ENCODE results near the gene PRR27.

PRR27 gene

DNA sequence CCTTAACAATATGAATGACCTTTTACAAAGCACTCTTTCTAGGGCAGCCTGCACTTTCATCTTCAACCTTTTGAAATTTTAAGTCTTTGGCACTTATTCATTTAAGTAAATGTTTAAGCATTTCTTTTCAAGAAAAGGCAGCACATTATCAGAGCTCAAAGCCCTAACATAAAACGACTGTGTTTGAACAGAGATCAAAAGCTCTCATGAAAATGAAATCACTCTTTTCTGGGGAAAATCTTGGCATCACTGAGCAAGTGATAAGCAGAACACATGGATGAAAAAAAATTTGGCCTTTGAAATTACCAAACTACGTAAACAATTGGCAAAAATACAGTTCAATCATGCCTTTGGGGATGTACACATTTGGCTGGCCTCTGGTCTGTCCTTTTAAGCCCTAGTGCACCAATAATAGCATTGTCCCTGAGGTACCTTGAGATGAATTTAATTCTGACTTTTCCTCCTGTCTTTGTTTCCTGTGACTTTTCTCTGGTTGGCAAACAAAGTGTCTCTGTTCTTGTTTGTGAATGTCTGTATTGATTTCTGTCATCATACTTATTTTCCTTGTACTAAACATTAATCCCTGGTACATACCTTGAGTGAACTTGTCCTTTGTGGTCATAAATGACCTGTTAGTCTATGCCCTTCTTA, 28.6 kb downstream of the PRR27 start:
- no peak for TF ChIP-seq CTCF (conservative IDR thresholded peaks at IDR 0.05; ENCODE audit: low read depth, low read length)
- no peak for DNase-seq (ENCODE audit: low read depth)
- no peak overlapping the region for H3K4me3 ChIP-seq (ENCODE audit: low read depth, low read length)

GRCh38 chr4:70183168-70183939, 29.3 kb downstream of the PRR27 start:
- no peak overlapping the region for H3K4me3 ChIP-seq (ENCODE audit: low read depth, low read length)
- DNase-seq (ENCODE audit: low read depth) = peak; percentile 89
- peak; percentile 86 for TF ChIP-seq CTCF (conservative IDR thresholded peaks at IDR 0.05; ENCODE audit: low read depth, low read length)

- no peak overlapping the region for H3K4me3 ChIP-seq (ENCODE audit: low read depth, low read length)
- no peak for DNase-seq (ENCODE audit: low read depth)
- TF ChIP-seq CTCF (conservative IDR thresholded peaks at IDR 0.05; ENCODE audit: low read depth, low read length) = no peak
These were observed 29.9 kb downstream of the PRR27 start for GRCh38 chr4:70183940-70184246.

DNA sequence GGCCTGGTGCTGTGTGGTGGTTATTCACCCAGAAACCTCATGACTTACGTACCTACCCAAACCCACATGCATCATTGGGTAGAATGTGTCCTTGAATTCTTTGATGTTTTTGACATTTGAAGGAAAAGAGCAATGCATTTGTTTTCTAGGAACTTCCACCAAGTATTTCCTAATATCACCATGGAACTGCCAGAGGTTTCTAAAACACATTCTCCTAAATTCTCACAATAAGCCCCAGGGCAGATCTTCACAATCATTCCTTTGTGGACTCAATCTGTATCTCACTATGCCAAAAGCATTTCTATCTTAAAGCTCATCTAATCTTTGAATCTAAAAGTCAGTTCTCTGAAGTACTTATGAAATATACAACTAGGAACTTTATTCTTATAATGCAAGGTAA, 33.2 kb downstream of the PRR27 start:
- H3K4me3 ChIP-seq (ENCODE audit: low read depth, low read length) = no peak overlapping the region
- DNase-seq (ENCODE audit: low read depth) = no peak
- no peak for TF ChIP-seq CTCF (conservative IDR thresholded peaks at IDR 0.05; ENCODE audit: low read depth, low read length)

- no peak for TF ChIP-seq CTCF (conservative IDR thresholded peaks at IDR 0.05; ENCODE audit: low read depth, low read length)
- no peak for DNase-seq (ENCODE audit: low read depth)
- no peak overlapping the region for H3K4me3 ChIP-seq (ENCODE audit: low read depth, low read length)
These were observed 36.5 kb downstream of the PRR27 start for GRCh38 chr4:70190579-70190978.

DNA sequence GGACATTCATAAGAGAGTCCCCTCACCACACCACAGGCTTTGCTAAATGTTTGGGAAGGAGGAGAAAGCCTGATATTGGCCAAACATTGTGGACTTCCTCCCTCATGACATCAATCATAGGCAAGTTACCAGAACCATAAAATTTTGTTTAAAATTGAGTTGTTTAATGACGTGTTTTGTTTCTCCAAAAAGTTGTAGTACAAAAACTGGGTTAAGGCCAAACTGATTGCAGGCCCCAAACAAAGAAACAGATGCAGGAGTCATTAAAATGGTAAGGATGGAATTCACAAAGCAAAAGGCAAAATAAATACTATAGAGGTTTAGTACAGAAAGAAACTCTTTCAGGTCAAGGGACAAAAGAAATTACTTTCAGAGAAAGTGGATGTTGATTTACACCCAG, 37.6 kb downstream of the PRR27 start:
- DNase-seq (ENCODE audit: low read depth) = no peak
- TF ChIP-seq CTCF (conservative IDR thresholded peaks at IDR 0.05; ENCODE audit: low read depth, low read length) = no peak
- no peak overlapping the region for H3K4me3 ChIP-seq (ENCODE audit: low read depth, low read length)

DNA sequence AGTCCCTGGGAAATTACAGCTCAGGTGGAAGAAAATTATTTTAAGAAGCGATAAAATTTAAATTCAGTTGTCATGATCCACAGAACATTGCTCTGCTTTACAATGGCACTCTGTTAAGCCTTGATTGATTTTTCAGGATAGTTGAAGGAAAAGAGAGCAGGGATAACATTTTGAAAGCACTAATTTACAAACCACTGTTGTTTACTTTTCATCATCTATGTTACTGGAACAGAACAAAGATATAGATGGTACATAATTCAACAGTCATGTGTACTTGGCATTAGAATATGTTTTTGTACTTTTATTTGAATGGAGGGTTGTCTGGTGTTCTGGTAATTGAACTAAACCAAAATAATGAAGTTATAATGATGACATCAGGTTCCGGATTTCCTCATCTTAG, 38.9 kb downstream of the PRR27 start:
- no peak for DNase-seq (ENCODE audit: low read depth)
- no peak for TF ChIP-seq CTCF (conservative IDR thresholded peaks at IDR 0.05; ENCODE audit: low read depth, low read length)
- no peak overlapping the region for H3K4me3 ChIP-seq (ENCODE audit: low read depth, low read length)

Data from choroid plexus epithelial cell (primary cell).